ES-I3 (cell line): ENCODE data around the gene ACCSL.

Experiments
- H3K36me3 ChIP-seq: 2 replicates; pipeline ENCODE4 v1.6.1; 2013; ENCODE audit warnings: mild to moderate bottlenecking, low read length, control low read depth, moderate library complexity; ENCODE audit not compliant: insufficient read depth
- H3K4me1 ChIP-seq: 2 replicates; pipeline ENCODE4 v1.6.1; 2013; ENCODE audit warnings: mild to moderate bottlenecking, control low read depth, low read length; ENCODE audit not compliant: insufficient read depth
- H3K9ac ChIP-seq: 2 replicates; pipeline ENCODE4 v1.6.1; 2013; ENCODE audit warnings: low read depth, mild to moderate bottlenecking, low read length, moderate library complexity
- H3K9me3 ChIP-seq: 2 replicates; pipeline ENCODE4 v1.6.1; 2013; ENCODE audit warnings: mild to moderate bottlenecking, low read length, moderate library complexity; ENCODE audit not compliant: control insufficient read depth, insufficient read depth

Gene ACCSL

GRCh38 chr11:44029977-44030911 is 17.5 kb upstream of the ACCSL start:
- no peaks in the 10 kb centered on the region for H3K9me3 ChIP-seq
- H3K9ac ChIP-seq, result no peak overlapping the region
- H3K36me3 ChIP-seq, result no peaks in the 10 kb centered on the region
- H3K4me1 ChIP-seq, result peaks cover 6% of the 10 kb centered on the region

- Histone ChIP-seq H3K36me3 (no peaks in the 10 kb centered on the region), H3K9ac (no peak overlapping the region), H3K9me3 (no peaks in the 10 kb centered on the region), H3K4me1 (peaks cover 6% of the 10 kb centered on the region)
These were observed 16.8 kb upstream of the ACCSL start for GRCh38 chr11:44030996-44031395.

GRCh38 chr11:44031549-44031948 is 16.2 kb upstream of the ACCSL start:
- Histone ChIP-seq H3K36me3 (no peaks in the 10 kb centered on the region), H3K4me1 (peaks cover 6% of the 10 kb centered on the region), H3K9ac (no peak overlapping the region), H3K9me3 (no peaks in the 10 kb centered on the region)

GRCh38 chr11:44032299-44033085 is 15.3 kb upstream of the ACCSL start:
- Histone ChIP-seq H3K9me3 (no peaks in the 10 kb centered on the region), H3K9ac (no peak overlapping the region), H3K4me1 (peaks cover 9% of the 10 kb centered on the region), H3K36me3 (no peaks in the 10 kb centered on the region)

- H3K4me1 ChIP-seq, result peaks cover 9% of the 10 kb centered on the region
- no peak overlapping the region for H3K9ac ChIP-seq
- no peaks in the 10 kb centered on the region for H3K36me3 ChIP-seq
- H3K9me3 ChIP-seq, result no peaks in the 10 kb centered on the region
These were observed 14.3 kb upstream of the ACCSL start for GRCh38 chr11:44033411-44033850.

GRCh38 chr11:44033856-44034255 is 13.9 kb upstream of the ACCSL start:
- Histone ChIP-seq H3K4me1 (peaks cover 9% of the 10 kb centered on the region), H3K9ac (no peak overlapping the region), H3K36me3 (no peaks in the 10 kb centered on the region), H3K9me3 (no peaks in the 10 kb centered on the region)

- no peaks in the 10 kb centered on the region for H3K36me3 ChIP-seq
- no peaks in the 10 kb centered on the region for H3K9me3 ChIP-seq
- H3K9ac ChIP-seq, result no peak overlapping the region
- peaks cover 9% of the 10 kb centered on the region for H3K4me1 ChIP-seq
These were observed 13.1 kb upstream of the ACCSL start for GRCh38 chr11:44034639-44035038.

GRCh38 chr11:44036811-44037657 is 10.7 kb upstream of the ACCSL start:
- Histone ChIP-seq H3K9me3 (no peaks in the 10 kb centered on the region; the same call in 1 of the 2 replicates), H3K9ac (no peak overlapping the region), H3K4me1 (0 out of 2 replicates have a peak, but pooled peaks cover 3% of the 10 kb centered on the region), H3K36me3 (no peaks in the 10 kb centered on the region)

- Histone ChIP-seq H3K9me3 (no peaks in the 10 kb centered on the region; the same call in 1 of the 2 replicates), H3K4me1 (0 out of 2 replicates have a peak, but pooled peaks cover 3% of the 10 kb centered on the region), H3K9ac (no peak overlapping the region), H3K36me3 (no peaks in the 10 kb centered on the region)
These were observed 10.2 kb upstream of the ACCSL start for GRCh38 chr11:44037658-44037998.

GRCh38 chr11:44043157-44043556 is 4.6 kb upstream of the ACCSL start:
- Histone ChIP-seq H3K9ac (no peak overlapping the region), H3K9me3 (no peaks in the 10 kb centered on the region; the same call in 1 of the 2 replicates), H3K36me3 (no peaks in the 10 kb centered on the region), H3K4me1 (no peaks in the 10 kb centered on the region)

- H3K9ac ChIP-seq, result no peak overlapping the region
- no peaks in the 10 kb centered on the region for H3K36me3 ChIP-seq
- no peaks in the 10 kb centered on the region for H3K4me1 ChIP-seq
- H3K9me3 ChIP-seq, result no peaks in the 10 kb centered on the region; the same call in 1 of the 2 replicates
These were observed 1.6 kb upstream of the ACCSL start for GRCh38 chr11:44046182-44046581.

- H3K36me3 ChIP-seq, result no peaks in the 10 kb centered on the region
- H3K9me3 ChIP-seq, result no peaks in the 10 kb centered on the region
- H3K9ac ChIP-seq, result no peak overlapping the region
- no peaks in the 10 kb centered on the region for H3K4me1 ChIP-seq
These were observed 483 bp upstream of the ACCSL start for GRCh38 chr11:44047298-44047697.

GRCh38 chr11:44049832-44050231 is 2.1 kb downstream of the ACCSL start:
- Histone ChIP-seq H3K9me3 (no peaks in the 10 kb centered on the region), H3K9ac (no peak overlapping the region), H3K4me1 (no peaks in the 10 kb centered on the region), H3K36me3 (no peaks in the 10 kb centered on the region)

GRCh38 chr11:44051171-44051570 is 3.4 kb downstream of the ACCSL start:
- Histone ChIP-seq H3K4me1 (no peaks in the 10 kb centered on the region), H3K36me3 (no peaks in the 10 kb centered on the region), H3K9ac (no peak overlapping the region), H3K9me3 (no peaks in the 10 kb centered on the region)
